ENCODE data around the gene AGBL5.
"Not testable (repeated sequence)": the region's sequence is repeated elsewhere in the genome, so short reads cannot be mapped to it uniquely, and the experiment has no call there.

The AGBL5 gene

DNA sequence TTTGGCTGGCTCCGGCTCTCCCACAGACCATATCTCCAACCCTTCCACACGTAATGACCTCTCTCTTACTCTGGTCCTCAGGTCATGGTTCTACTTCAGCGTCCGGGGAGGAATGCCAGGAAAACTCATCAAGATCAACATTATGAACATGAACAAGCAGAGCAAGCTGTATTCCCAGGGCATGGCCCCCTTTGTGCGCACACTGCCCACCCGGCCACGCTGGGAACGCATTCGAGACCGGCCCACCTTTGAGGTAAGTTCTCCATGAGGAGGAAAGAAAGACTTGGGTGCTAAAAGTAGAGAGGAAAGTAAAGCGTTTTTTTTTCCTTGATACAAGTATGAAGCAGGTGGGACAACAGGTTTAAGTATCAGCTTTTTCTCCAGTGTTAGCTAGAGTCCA is 1.9 kb downstream of the AGBL5 start:
- DNase-seq (ENCODE audit: low spot score) = no peak

DNA sequence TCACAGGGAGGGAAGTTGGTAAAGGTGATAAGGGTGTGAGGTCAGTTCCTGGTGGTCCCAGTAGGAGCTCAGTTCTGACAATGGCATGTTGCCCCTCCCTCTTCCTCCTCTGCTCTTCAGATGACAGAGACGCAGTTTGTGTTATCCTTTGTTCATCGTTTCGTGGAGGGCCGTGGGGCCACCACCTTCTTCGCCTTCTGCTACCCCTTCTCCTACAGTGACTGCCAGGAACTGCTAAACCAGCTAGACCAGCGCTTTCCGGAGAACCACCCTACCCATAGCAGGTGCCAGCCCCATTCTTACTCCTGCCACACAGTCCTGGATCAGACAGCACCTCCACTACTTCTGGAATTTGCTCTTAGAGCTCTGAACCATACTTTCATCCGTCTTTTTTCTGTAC is 2.3 kb downstream of the AGBL5 start:
- DNase-seq (ENCODE audit: low spot score) = no peak

DNA sequence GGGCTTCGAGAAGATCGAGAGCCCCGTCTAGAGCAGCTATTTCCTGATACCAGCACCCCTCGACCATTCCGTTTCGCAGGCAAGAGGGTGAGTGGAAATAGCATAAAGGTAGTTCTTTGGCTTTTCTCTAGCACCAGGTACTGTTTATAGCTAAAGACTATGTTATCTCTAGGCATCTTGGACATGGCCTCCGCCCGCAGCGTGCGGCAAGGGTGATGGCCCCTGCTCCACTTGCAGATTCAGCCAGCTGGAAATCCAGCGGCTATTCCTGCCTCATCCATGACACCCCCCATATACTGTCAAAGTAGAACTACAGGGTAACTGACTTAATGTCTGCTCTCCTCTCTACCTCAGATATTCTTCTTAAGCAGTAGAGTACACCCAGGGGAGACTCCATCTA is 3.3 kb downstream of the AGBL5 start:
- no peak for DNase-seq (ENCODE audit: low spot score)

DNA sequence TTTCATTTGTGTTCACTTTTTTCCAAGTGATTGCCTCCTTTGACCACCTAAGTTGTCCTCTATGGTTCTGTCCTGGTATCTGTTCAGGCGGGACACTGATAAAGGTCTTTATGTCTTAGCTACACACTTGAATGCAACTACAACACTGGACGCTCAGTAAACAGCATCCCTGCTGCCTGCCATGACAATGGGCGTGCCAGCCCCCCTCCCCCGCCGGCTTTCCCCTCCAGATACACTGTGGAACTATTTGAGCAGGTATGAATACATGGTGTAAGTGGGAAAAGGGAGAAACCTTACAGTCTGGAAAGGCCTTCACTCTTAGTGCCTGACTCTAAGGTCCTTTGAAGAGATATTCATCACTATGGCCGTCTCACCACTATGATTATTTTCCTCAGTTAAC is 5.7 kb downstream of the AGBL5 start:
- no peak for DNase-seq (ENCODE audit: low spot score)

DNA sequence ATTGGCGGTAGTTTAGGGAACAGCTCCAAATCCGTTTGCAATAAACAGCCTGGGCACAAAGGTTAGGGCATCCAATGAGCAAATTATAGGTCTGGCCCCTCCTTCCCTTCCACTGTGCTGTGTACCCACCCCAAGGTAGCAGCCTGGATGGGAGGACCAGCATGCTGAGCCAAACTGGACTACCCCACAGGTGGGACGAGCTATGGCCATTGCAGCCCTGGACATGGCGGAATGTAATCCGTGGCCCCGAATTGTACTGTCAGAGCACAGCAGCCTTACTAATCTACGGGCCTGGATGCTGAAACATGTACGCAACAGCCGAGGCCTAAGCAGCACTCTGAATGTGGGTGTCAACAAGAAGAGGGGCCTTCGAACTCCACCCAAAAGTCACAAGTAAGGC is 6.7 kb downstream of the AGBL5 start:
- DNase-seq (ENCODE audit: low spot score) = no peak

DNA sequence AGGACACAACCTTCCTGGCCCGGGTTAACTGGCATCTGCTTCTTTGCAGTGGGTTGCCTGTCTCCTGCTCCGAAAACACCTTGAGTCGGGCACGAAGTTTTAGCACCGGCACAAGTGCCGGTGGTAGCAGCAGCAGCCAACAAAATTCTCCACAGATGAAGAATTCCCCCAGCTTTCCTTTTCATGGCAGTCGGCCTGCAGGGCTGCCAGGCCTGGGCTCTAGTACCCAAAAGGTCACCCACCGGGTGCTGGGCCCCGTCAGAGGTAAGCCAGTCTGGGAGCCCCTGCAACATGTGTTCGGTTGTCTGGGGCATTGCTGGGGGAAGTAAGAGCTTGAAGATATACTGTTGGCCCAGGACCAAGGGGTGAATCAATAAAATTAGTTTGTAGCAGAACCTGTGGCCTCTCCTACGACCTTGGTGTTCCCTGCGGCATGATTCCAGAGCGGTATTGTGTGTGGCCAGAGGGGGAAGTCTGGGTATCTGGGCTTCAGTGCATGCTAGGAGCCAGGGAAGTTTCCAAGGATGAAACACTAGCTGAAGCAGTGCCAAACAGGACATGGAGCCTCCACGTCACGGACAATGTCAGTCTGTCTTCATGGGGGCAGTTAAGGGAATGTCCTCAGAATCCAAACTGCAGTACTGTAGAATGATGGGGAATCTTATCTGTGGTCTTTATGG is 7.8 kb downstream of the AGBL5 start:
- no peak for DNase-seq (ENCODE audit: low spot score)

DNA sequence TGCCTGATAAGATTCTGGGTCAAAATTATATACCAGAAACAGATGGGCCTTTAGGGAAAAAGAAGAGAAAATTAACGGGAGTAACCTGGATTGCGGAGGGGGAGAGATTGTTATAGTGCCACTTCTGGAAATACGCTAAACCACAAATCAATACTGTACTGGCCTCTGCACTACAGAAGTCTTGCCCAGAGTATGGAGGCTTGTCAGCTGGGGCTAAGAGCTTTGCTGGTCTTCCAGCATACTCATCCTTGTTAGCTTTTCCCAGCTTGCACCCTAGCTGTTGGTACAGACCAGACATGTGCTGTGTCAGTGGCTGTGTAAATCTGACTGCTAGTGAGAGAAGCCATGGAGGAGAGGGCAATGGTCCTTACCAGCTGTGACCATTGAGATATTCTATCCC is 8.9 kb downstream of the AGBL5 start:
- no peak for DNase-seq (ENCODE audit: low spot score)

DNA sequence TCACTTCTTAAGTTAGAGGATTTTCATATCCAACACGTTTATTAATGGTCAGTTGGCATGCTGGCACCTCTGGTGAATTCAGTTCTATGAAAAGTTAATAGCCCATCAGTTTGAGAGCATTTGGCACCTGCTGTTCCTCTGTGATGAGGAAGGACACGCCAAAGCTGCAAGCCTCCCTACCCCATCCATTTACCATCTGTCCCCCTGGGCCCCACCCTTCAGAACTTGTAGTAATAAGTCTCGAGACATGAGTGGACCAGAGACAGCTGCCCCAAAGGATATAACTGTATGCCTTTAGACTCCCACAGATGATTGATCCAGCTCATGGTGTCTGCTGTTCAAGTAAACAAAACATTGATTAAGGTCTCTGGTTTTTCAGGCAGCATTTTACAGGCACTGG is 13.7 kb downstream of the AGBL5 start:
- DNase-seq (ENCODE audit: low spot score) = no peak

DNA sequence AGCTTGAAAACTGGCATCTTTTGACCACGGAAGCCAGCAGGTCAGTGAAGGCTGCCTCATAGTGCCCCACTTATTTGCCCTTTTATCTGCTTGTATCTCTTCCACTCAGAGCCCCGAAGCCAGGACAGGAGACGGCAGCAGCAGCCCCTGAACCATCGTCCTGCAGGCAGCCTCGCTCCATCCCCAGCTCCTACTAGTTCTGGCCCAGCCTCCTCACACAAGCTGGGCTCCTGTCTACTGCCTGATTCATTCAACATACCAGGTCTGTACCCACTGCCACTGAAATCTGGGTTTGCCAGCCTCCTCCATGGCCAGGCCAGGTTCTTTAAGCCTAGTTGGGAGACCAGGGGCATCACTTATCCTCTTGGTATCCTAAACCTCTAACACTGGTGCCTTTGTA is 15.9 kb downstream of the AGBL5 start:
- no peak for DNase-seq (ENCODE audit: low spot score)

DNA sequence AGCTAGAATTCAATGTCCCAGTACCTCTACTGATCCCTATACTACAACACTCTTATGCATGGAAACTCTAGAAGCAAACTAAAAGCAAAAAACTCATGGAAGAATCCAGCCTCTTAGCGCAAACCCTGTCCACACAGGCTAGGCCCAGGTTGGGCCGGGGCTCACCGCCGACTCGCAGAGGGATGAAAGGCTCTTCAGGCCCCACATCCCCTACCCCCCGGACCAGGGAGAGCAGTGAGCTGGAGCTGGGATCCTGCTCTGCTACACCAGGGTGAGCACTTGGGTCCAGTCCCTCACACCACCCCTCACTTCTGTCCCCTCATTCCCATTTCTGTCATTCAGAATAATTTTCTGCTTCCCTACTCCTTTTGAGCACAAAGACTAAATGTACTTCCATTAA is 18.0 kb downstream of the AGBL5 start:
- no peak for DNase-seq (ENCODE audit: low spot score)

DNA sequence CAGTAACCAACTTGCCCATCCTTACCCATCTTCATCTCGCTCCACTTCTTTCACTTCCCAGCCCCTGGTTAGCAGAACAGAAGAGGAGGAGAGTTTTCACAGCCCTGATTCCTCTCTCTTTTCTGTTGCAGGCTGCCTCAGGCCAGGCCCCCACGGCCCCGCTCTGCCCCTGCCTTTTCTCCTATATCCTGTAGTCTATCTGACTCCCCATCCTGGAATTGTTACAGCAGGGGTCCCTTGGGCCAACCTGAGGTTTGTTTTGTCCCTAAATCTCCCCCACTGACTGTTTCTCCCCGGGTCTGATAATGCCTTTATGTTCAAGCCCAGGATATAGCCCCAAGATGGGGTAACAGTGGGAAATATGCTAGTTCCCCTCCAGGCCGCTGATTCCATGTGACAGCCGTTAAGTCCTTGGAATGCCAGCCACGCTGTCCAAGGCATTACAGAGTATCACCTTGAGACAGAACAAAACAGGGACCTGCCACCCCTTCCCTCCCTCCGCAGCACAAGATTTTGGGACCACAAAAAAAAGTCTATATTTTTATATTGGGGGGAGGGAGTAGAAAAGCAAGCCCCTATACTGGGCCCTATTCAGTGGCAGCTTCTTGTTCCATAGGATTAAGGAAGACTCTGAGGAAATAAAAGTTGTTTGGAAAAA is 18.6 kb downstream of the AGBL5 start:
- no peak for DNase-seq (ENCODE audit: low spot score)

DNA sequence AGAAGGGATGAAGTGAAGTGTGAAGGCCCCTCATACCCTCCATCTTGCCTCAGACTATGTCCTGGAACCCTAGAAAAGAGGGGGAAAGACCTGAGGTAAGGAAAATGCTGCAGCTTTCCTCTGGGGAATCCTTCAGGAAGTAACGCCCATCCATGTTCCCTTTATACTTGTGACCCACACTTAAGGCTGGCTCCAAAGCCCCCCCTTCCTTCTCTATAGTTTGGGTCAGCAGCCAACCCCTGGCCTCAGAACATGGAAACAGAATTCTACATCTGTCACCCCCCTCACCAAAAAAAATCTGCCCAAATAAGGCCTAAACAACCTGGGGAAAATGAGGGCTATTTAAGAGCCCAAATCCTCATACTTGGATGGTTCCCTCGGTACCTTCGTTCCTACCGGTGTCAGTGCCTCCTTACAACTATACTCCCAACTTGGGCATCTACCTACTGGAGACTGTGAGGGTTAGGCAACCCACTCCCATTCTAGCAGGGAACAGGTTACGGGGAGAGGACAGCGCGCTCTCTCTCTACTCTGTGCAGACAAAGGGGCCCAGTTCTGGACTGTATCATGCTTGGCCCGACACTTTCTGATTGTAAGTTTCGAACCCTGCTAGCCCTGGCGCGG is 19.3 kb downstream of the AGBL5 start:
- no peak for DNase-seq (ENCODE audit: low spot score)

DNA sequence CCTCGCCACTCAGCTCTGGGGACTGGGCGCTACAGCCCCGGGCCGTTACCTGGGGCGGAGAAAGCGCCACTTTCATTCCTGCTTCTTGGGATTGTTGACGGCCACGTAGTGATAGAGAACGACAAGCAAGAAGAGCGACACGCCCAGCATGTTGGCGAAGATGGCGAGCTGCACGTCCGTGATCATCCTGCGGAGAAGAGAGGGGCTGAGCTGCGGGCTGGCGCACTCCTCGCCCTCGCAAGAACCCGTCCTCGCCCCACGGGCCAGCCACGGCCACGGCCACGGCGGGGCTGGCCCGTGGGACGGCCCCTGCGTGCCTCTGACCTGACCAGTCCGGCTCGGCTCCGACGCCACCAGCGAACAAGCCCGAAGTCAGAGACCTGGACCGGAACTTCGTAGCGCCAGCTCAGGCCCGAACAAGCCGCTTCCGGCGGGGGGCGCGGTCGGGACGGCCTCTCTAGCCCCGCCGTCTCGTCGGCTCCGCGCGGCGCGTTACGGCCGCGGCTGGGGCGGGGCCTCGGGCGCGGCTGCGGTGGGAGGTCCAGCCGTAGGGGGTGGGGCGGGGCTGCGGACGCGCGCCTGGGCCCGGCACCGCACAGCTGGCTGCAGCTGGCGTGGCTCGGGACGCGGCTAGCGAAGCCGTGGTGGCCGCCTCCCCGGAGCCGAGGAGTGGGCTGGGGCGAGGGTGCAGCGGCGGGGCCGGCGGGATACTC is 20.0 kb downstream of the AGBL5 start, which contains the start of gene OST4:
OST4 (minus strand) TSS at position 378 of the 713 bp plus-strand sequence.
- DNase-seq (ENCODE audit: low spot score) = peak; percentile 90

DNA sequence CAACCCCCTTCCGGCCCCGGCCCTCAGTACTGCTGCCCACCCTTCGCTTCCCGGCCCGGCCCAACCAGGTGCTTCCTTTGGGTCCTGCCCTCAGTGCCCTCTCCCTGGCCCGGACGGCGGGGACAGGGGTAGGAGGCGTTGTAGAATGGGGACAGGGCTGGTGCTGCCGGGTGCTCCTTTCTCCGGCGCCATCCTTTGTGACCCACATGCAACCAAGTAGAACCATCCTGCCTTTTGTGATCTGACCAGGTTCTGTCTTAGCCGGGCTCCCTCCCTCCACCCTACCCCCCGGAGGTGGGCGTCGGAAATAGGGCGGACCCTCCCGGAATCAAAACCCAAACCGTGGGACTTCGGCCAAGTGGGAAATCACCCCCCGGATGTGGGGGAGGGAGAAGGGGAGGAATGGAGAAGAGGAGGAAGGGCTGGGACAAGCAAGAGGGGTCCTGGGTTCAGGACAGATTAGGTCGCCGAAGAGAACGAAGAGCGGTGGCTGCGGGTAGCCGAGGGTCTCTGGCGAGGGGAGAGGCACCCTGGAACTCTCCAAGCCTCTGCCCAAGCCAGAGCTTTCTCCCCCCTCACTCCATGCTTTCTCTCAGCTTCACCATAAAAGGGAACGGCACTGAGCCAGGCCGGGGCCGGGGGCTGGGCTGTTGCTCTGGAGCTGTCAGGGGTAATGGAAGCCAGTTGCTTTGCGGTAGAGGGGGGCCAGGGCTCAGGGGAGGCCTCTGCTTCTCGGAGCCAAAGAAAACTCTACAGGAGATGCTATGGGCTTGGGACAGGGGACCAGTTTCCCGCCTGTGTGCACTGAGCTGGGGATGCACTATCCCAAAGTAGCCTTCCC is 20.7 kb downstream of the AGBL5 start:
- peak; percentile 13 for DNase-seq (ENCODE audit: low spot score)

DNA sequence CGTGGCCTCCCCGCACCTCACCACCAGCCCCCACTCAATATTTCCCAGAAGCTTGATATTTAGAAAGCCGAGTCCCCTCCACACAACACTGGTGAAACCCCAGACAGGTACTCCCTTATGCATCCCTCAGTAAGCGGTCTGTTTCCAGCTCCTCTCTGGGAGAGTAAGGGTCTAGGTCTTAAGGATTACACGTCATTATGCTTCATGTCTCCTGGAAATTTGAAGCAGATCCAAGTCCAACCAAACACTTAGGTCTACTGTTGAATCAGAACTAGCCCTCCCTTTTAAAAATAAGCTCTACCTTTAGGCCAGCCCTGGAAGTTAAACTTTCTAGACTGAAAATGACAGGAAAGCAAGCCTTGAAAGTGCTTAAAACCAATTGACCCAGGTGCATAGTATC is 21.5 kb downstream of the AGBL5 start:
- no peak for DNase-seq (ENCODE audit: low spot score)

DNA sequence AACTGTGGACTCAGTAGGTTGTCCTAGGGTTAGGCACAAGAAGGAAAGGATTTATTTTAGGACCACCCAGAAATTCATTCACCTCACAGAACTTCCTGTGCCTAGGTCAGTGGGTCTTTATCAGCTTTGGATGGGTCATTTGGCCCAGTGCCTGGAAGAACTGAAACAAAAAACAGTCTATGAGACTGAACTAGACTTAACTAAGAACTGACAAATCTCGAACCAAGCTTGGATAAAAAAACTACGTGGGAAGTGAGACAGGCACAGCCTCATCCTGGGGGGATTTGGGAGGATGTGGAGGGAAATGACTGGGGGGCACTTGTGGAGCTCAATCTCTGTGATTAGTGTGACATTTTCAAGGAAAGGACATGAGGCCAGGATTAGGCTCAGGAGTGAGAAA is 22.3 kb downstream of the AGBL5 start:
- DNase-seq (ENCODE audit: low spot score) = no peak

DNA sequence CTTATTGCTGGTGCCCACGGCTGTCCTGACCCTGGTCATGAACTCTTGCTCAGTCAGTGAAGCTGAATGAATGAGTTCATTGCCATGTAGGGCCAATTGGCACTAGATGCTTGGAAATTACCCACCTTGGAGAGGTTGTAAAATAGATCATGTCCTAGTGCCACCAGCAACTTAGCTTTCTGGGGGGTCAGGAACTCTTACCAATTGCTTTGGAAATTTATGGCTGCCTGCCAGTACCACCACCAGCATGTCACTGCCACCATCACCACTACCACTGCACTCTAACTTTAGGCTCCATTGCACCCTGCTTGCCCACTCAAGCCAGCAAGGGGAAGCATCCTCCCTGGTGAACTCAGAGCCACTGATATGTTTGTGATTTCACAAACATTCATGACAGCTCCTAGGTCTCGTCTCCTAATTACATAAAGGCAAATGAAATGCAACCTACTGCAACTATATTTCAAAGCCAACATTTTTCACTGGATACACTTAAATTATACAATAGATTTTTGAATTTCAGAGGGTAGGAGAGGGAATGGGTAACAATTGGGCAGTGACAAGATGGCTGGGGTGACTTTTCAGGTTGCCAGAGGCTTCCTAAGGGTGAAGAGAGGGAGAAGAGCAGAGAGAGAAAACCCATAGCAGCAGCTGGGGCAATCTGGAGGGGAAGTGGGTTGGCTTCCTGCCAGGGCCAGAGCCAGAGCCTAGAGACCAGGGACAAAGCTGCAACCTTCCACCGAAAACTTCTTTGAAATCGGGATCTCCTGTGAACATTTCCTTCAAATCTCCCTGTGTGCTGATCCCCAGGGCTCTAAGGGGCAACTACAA is 23.5 kb downstream of the AGBL5 start:
- DNase-seq (ENCODE audit: low spot score) = peak; percentile 55

DNA sequence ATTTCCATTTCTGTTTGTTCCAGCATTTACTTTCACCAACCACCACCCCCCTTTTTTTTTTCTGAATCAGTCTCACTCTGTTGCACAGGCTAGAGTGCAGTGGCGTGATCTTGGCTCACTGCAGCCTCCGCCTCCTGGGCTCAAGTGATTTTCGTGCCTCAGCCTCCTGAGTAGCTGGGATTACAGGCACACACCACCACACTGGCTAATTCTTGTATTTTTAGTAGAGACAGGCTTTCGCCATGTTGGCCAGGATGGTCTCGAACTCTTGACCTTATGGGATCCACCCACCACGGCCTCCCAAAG is 24.1 kb downstream of the AGBL5 start:
- not testable (repeated sequence) for DNase-seq (ENCODE audit: low spot score)

DNA sequence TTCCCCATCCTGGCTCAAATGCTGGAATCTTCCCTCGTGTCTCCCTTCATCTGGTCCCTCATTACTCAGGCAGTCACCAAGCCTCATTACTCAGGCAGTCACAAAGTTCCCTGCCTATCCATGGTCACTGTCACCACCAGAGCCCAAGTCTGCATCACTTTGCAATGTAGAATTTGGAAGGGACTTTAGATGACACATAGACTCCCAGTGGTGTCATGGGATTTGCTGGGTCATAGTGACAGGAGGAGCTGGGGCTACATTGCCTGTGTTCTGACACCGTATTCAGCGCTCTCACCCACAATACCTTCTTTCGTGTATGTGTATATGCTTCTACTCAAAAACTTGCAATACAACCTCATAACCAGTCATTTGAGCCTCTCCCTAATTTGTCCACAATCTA is 24.9 kb downstream of the AGBL5 start:
- no peak for DNase-seq (ENCODE audit: low spot score)

DNA sequence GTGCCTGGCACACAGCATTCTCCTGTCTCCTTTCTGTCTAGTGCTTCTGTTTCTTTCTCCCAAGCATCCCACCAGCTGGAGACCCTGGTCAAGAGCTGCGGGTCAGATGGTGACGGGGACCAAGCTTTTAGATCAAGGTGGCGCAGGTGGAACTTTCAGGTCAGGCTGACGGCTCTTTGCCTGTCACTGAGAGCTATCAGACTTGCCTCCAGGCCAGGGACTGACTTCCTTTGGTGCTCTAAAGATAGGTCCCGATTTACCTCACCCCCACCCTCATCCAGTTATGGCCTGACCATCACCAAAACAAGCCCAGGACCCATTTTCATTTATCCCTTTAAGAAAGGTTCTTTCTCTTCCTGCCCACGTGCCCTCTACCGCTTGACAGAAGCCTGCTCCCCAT is 25.8 kb downstream of the AGBL5 start:
- no peak for DNase-seq (ENCODE audit: low spot score)
